Skeletal muscle tissue (tissue), 4 donors: ENCODE measurements around the gene FKTN. TPM values are rescaled to one million over a fixed set of nuclear protein-coding genes. Genes with fewer than 3 reads are reported as not detected.

ENCODE experiments used
- H3K27ac ChIP-seq: one replicate; pipeline ENCODE4 v1.7.0; 2013; ENCODE audit warnings: mild to moderate bottlenecking, low read depth, low read length, inconsistent platforms
- H3K27me3 ChIP-seq, 3 donors: one replicate each; pipeline ENCODE4 v1.7.0; 2013; ENCODE audit warnings: low read length in 3 of 3; ENCODE audit not compliant: control insufficient read depth in 3 of 3, insufficient read depth in 3 of 3
- H3K36me3 ChIP-seq, 3 donors: one replicate each; pipeline ENCODE4 v1.7.0; 2013; ENCODE audit warnings: low read length in 3 of 3; ENCODE audit not compliant: control insufficient read depth in 3 of 3, insufficient read depth in 3 of 3
- H3K4me1 ChIP-seq, 3 donors: one replicate each; pipeline ENCODE4 v1.7.0; 2013; ENCODE audit warnings: low read length in 3 of 3, mild to moderate bottlenecking in 3 of 3; ENCODE audit not compliant: control insufficient read depth in 3 of 3, insufficient read depth in 3 of 3
- H3K4me3 ChIP-seq, 3 donors: one replicate each; pipeline ENCODE4 v1.7.0; 2013; ENCODE audit warnings: low read length in 3 of 3
- H3K9ac ChIP-seq, 3 donors: one replicate each; pipeline ENCODE4 v1.7.0; 2013; ENCODE audit warnings: low read length in 3 of 3, mild to moderate bottlenecking in 3 of 3, moderate library complexity in 2 of 3, low read depth in 1 of 3
- H3K9me3 ChIP-seq, 3 donors: one replicate each; pipeline ENCODE4 v1.7.0; 2013; ENCODE audit warnings: low read length in 3 of 3; ENCODE audit not compliant: control insufficient read depth in 3 of 3
- total RNA-seq: library from RNA; depleted of rRNA; stranded (reverse); fragments of >200 nt; gene quantifications from one replicate; pipeline ENCODE4 v1.2.3, GENCODE V29; 2014
- donor health status: Osteomylitis.

FKTN gene
- total RNA-seq, 1 donor from 2014 or later: 13.0 TPM

- peak overlapping the region; percentile 69 to 87 (median 78) for H3K9ac ChIP-seq
- H3K9me3 ChIP-seq: no peaks in the 10 kb centered on the region
- peak overlapping the region; percentile 79 to 84 (median 80) for H3K4me3 ChIP-seq
- H3K27ac ChIP-seq: peak overlapping the region; percentile 50
- no peaks in the 10 kb centered on the region for H3K36me3 ChIP-seq
- H3K27me3 ChIP-seq: peaks cover 0 to 5% (median 0%) of the 10 kb centered on the region in 3 donors
- H3K4me1 ChIP-seq: peaks cover 8 to 10% (median 10%) of the 10 kb centered on the region in 3 donors
These were observed 98.4 kb downstream of the FKTN start for GRCh38 chr9:105656131-105656921.

GRCh38 chr9:105658351-105658750 is 100.4 kb downstream of the FKTN start:
- Histone ChIP-seq H3K4me3 (peak overlapping the region in 1 of 3 donors; percentile 2), H3K27ac (no peak overlapping the region), H3K27me3 (peaks cover 0 to 5% (median 0%) of the 10 kb centered on the region in 3 donors), H3K36me3 (no peaks in the 10 kb centered on the region), H3K9me3 (no peaks in the 10 kb centered on the region), H3K4me1 (peaks cover 8 to 18% (median 10%) of the 10 kb centered on the region in 3 donors), H3K9ac (no peak overlapping the region)

GRCh38 chr9:105661011-105661410 is 103.1 kb downstream of the FKTN start:
- H3K36me3 ChIP-seq: no peaks in the 10 kb centered on the region
- H3K27ac ChIP-seq: no peak overlapping the region
- peaks cover 0 to 5% (median 0%) of the 10 kb centered on the region in 3 donors for H3K27me3 ChIP-seq
- no peak overlapping the region for H3K4me3 ChIP-seq
- peaks cover 4 to 18% (median 8%) of the 10 kb centered on the region in 3 donors for H3K4me1 ChIP-seq
- H3K9ac ChIP-seq: no peak overlapping the region
- no peaks in the 10 kb centered on the region for H3K9me3 ChIP-seq

GRCh38 chr9:105662184-105663104 is 104.5 kb downstream of the FKTN start, which contains the start of gene TAL2:
Gene TAL2 (plus strand): TSS chr9:105662457. CDS start chr9:105662497, 40 bp downstream.
- H3K27me3 ChIP-seq: peaks cover 0 to 2% (median 0%) of the 10 kb centered on the region in 3 donors
- no peaks in the 10 kb centered on the region for H3K9me3 ChIP-seq
- H3K4me3 ChIP-seq: no peak within 1 kb of the TSS
- H3K9ac ChIP-seq: no peak within 1 kb of the TSS
- no peaks in the 10 kb centered on the region for H3K36me3 ChIP-seq
- no peak within 1 kb of the TSS for H3K27ac ChIP-seq
- H3K4me1 ChIP-seq: peaks cover 0 to 13% (median 0%) of the 10 kb centered on the region in 3 donors

GRCh38 chr9:105663914-105664313 is 106.0 kb downstream of the FKTN start:
- Histone ChIP-seq H3K27ac (no peak overlapping the region), H3K4me1 (peaks cover 0 to 10% (median 0%) of the 10 kb centered on the region in 3 donors), H3K9me3 (no peaks in the 10 kb centered on the region), H3K9ac (no peak overlapping the region), H3K27me3 (peaks cover 0 to 2% (median 0%) of the 10 kb centered on the region in 3 donors), H3K36me3 (no peaks in the 10 kb centered on the region), H3K4me3 (no peak overlapping the region)

GRCh38 chr9:105667867-105668266 is 109.9 kb downstream of the FKTN start:
- no peaks in the 10 kb centered on the region for H3K4me1 ChIP-seq
- H3K9me3 ChIP-seq: no peaks in the 10 kb centered on the region
- H3K27ac ChIP-seq: no peak overlapping the region
- no peaks in the 10 kb centered on the region for H3K36me3 ChIP-seq
- H3K27me3 ChIP-seq: peaks cover 0 to 3% (median 0%) of the 10 kb centered on the region in 3 donors
- H3K4me3 ChIP-seq: no peak overlapping the region
- no peak overlapping the region for H3K9ac ChIP-seq

GRCh38 chr9:105670315-105670714 is 112.4 kb downstream of the FKTN start:
- Histone ChIP-seq H3K4me3 (no peak overlapping the region), H3K4me1 (no peaks in the 10 kb centered on the region), H3K9ac (no peak overlapping the region), H3K9me3 (no peaks in the 10 kb centered on the region), H3K27ac (no peak overlapping the region), H3K36me3 (no peaks in the 10 kb centered on the region), H3K27me3 (peaks cover 0 to 3% (median 0%) of the 10 kb centered on the region in 3 donors)

GRCh38 chr9:105670775-105671174 is 112.8 kb downstream of the FKTN start:
- no peak overlapping the region for H3K4me3 ChIP-seq
- no peak overlapping the region for H3K9ac ChIP-seq
- H3K27ac ChIP-seq: no peak overlapping the region
- no peaks in the 10 kb centered on the region for H3K4me1 ChIP-seq
- no peaks in the 10 kb centered on the region for H3K9me3 ChIP-seq
- peaks cover 0 to 3% (median 0%) of the 10 kb centered on the region in 3 donors for H3K27me3 ChIP-seq
- H3K36me3 ChIP-seq: no peaks in the 10 kb centered on the region

- Histone ChIP-seq H3K9me3 (no peaks in the 10 kb centered on the region), H3K9ac (no peak overlapping the region), H3K27ac (no peak overlapping the region), H3K4me1 (no peaks in the 10 kb centered on the region), H3K4me3 (no peak overlapping the region), H3K36me3 (no peaks in the 10 kb centered on the region), H3K27me3 (peaks cover 0 to 3% (median 0%) of the 10 kb centered on the region in 3 donors)
These were observed 114.8 kb downstream of the FKTN start for GRCh38 chr9:105672711-105673234.
